ENCODE measurements around the gene TRO.

GRCh38 chrX:54928876-54929275, 8.3 kb downstream of the TRO start:
- no peak for TF ChIP-seq POLR2A (IDR thresholded peaks at IDR 0.05)
- TF ChIP-seq CTCF (IDR thresholded peaks at IDR 0.05) = no peak
